ENCODE data around the gene FILIP1L. TPM values are rescaled to one million over a fixed set of nuclear protein-coding genes. Genes with fewer than 3 reads are reported as not detected.

Gene FILIP1L
- total and polyA plus RNA-seq, 2 of the 13 experiments (the other 11 are each of a cell fraction or from before 2014, with no cell fraction given) = 8.1 to 187 TPM

GRCh38 chr3:99885085-99885484, 229.2 kb downstream of the FILIP1L start:
- Histone ChIP-seq H3K9ac (ENCODE audit: insufficient read depth, low read depth, low read length) (peak overlapping the region; percentile 12; the same call in 1 of the 2 replicates), H2AFZ (ENCODE audit: low read length) (no peak overlapping the region), H3K79me2 (ENCODE audit: insufficient read depth, low read length) (no peaks in the 10 kb centered on the region), H3K9me3 (ENCODE audit: low read length) (no peaks in the 10 kb centered on the region), H3K27me3 (ENCODE audit: control insufficient read depth in 1 of 2, insufficient read depth in 2 of 2, low read length in 2 of 2) (no peaks in the 10 kb centered on the region), H3K36me3 (replicated peaks in 1 of 2; ENCODE audit: control insufficient read depth in 1 of 2, insufficient read depth in 2 of 2, low read length in 2 of 2) (no peaks in the 10 kb centered on the region), H3K4me1 (ENCODE audit: insufficient read depth, low read length) (peaks cover 56% of the 10 kb centered on the region), H3K4me3 (replicated peaks in 1 of 3; ENCODE audit: insufficient read depth in 1 of 3, low read depth in 2 of 3, low read length in 3 of 3) (no peak overlapping the region), H3K4me2 (ENCODE audit: low read depth, low read length) (peak overlapping the region; percentile 51), H3K27ac (ENCODE audit: extremely low read length, insufficient read depth, low read length) (peak overlapping the region; percentile 48), H4K20me1 (ENCODE audit: insufficient read depth, low read length) (no peaks in the 10 kb centered on the region)
- intact Hi-C loops (cut with micrococcal nuclease; ENCODE audit: unreplicated experiment) (no loop called here), in situ Hi-C loops (cut with HindIII; ENCODE audit: extremely low pct_ligation_motif_present, low pct_unique_long_range_greater_than_20kb) (no loop called here)
- no TSS peak for BruUV-seq (replicated peaks)
- FAIRE-seq (no peak), DNase-seq (ENCODE audit: low spot score) (no peak), ATAC-seq (peak; percentile 58)
- ChIA-PET CTCF (ENCODE audit: low intra/inter-chr PET ratio, low total read pairs) (no interaction called here), POLR2A (interaction anchor here (1.4 to 1.8 kb wide), 2 partner anchors 10 to 16 kb away, joined by 4 to 7 read pairs; no protein-coding TSS in a partner anchor)
- no peak for TF ChIP-seq ATAD3A (CRISPR knock-in tag; IDR thresholded peaks at IDR 0.05)
- no peak for TF ChIP-seq ZNF407 (CRISPR knock-in tag; IDR thresholded peaks at IDR 0.05; ENCODE audit: not compliant biosample characterization)
- TF ChIP-seq TFAP4 (IDR thresholded peaks at IDR 0.05; ENCODE audit: borderline replicate concordance, low read depth) = no peak
- TF ChIP-seq FOXA3 (CRISPR knock-in tag; IDR thresholded peaks at IDR 0.05) = no peak
- TF ChIP-seq ZBTB43 (CRISPR knock-in tag; conservative IDR thresholded peaks at IDR 0.05) = no peak
- no peak for TF ChIP-seq ZNF564 (CRISPR knock-in tag; IDR thresholded peaks at IDR 0.05)
- no peak for TF ChIP-seq MYC (CRISPR knock-in tag; IDR thresholded peaks at IDR 0.05; ENCODE audit: borderline replicate concordance)
- WGBS (ENCODE audit: low lambda C conversion rate) = 96% methylated on average over 1 of the region's 1 CpG

Measured in HepG2 (cell line).